Activated naive CD4-positive, alpha-beta T cell treated with Interleukin-2 at 50 U/mL for 16 hours (primary cell): ENCODE results near the gene DDIT4.
A peak's percentile ranks its signal among the peaks of the same experiment; 100 is the strongest.
"Not testable (repeated sequence)": the region's sequence is repeated elsewhere in the genome, so short reads cannot be mapped to it uniquely, and the experiment has no call there.

Source experiments
- DNase-seq: peaks from one replicate; pipeline ENCODE4 v3.0.0-alpha.2; 2020

DDIT4 gene

GRCh38 chr10:72296829-72297280, 23.1 kb downstream of the DDIT4 start:
- not testable (repeated sequence) for DNase-seq

- DNase-seq, result peak; percentile 96
These were observed 23.6 kb downstream of the DDIT4 start for GRCh38 chr10:72297281-72297804.

GRCh38 chr10:72297805-72298591, 24.3 kb downstream of the DDIT4 start:
- DNase-seq, result peak; percentile 94

GRCh38 chr10:72298592-72299519, 25.1 kb downstream of the DDIT4 start:
- DNase-seq, result no peak

- no peak for DNase-seq
These were observed 29.9 kb downstream of the DDIT4 start for GRCh38 chr10:72303424-72304128.

- DNase-seq, result no peak
These were observed 32.6 kb downstream of the DDIT4 start for GRCh38 chr10:72306215-72306760.

GRCh38 chr10:72307711-72308110, 34.0 kb downstream of the DDIT4 start:
- not testable (repeated sequence) for DNase-seq

GRCh38 chr10:72308320-72308987, 34.7 kb downstream of the DDIT4 start:
- no peak for DNase-seq

GRCh38 chr10:72309290-72310240, 35.8 kb downstream of the DDIT4 start:
- DNase-seq, result no peak

- no peak for DNase-seq
These were observed 36.5 kb downstream of the DDIT4 start for GRCh38 chr10:72310241-72310633.

GRCh38 chr10:72310636-72311035, 36.9 kb downstream of the DDIT4 start:
- DNase-seq, result no peak

- no peak for DNase-seq
These were observed 37.9 kb downstream of the DDIT4 start for GRCh38 chr10:72311667-72312066.

- no peak for DNase-seq
These were observed 39.2 kb downstream of the DDIT4 start for GRCh38 chr10:72312865-72313391.

- DNase-seq, result no peak
These were observed 40.5 kb downstream of the DDIT4 start for GRCh38 chr10:72314263-72314662.

GRCh38 chr10:72315054-72315453, 41.3 kb downstream of the DDIT4 start:
- DNase-seq, result no peak

- DNase-seq, result no peak
These were observed 42.1 kb downstream of the DDIT4 start for GRCh38 chr10:72315611-72316385.

GRCh38 chr10:72316386-72316700, 42.6 kb downstream of the DDIT4 start:
- DNase-seq, result no peak

GRCh38 chr10:72316748-72317435, 43.2 kb downstream of the DDIT4 start:
- peak; percentile 47 for DNase-seq
